Activated CD8-positive, alpha-beta memory T cell treated with anti-CD3 and anti-CD28 coated beads, Interleukin-2, amount 50 U/mL, for 48 hours (primary cell): ENCODE measurements around the gene SLC25A4.
"Not testable (repeated sequence)": the region's sequence is repeated elsewhere in the genome, so short reads cannot be mapped to it uniquely, and the experiment has no call there.

ENCODE experiments used
- DNase-seq: peaks from one replicate; pipeline ENCODE4 v3.0.0-alpha.2; 2020

SLC25A4 gene

GRCh38 chr4:185142912-185143600 is at the start of gene SLC25A4:
TSS of gene SLC25A4 (plus strand) at chr4:185143266. CDS start at chr4:185143373, 107 bp downstream.
- peak; percentile 96 for DNase-seq

GRCh38 chr4:185093603-185094002 is 49.5 kb upstream of the SLC25A4 start:
- DNase-seq = no peak

- DNase-seq = no peak
Observed at GRCh38 chr4:185096032-185096653, 46.9 kb upstream of the SLC25A4 start.

GRCh38 chr4:185098474-185098873 is 44.6 kb upstream of the SLC25A4 start:
- no peak for DNase-seq

GRCh38 chr4:185099024-185099682 is 43.9 kb upstream of the SLC25A4 start:
- DNase-seq = no peak

- no peak for DNase-seq
Observed at GRCh38 chr4:185099940-185100339, 43.1 kb upstream of the SLC25A4 start.

- no peak for DNase-seq
Observed at GRCh38 chr4:185100423-185100822, 42.6 kb upstream of the SLC25A4 start.

GRCh38 chr4:185101354-185101890 is 41.6 kb upstream of the SLC25A4 start:
- no peak for DNase-seq

- DNase-seq = no peak
Observed at GRCh38 chr4:185104733-185105132, 38.3 kb upstream of the SLC25A4 start.

GRCh38 chr4:185106353-185106752 is 36.7 kb upstream of the SLC25A4 start:
- DNase-seq = no peak

- not testable (repeated sequence) for DNase-seq
Observed at GRCh38 chr4:185107574-185107973, 35.5 kb upstream of the SLC25A4 start.

- no peak for DNase-seq
Observed at GRCh38 chr4:185108185-185108584, 34.9 kb upstream of the SLC25A4 start.

- no peak for DNase-seq
Observed at GRCh38 chr4:185108669-185109068, 34.4 kb upstream of the SLC25A4 start.

- DNase-seq = no peak
Observed at GRCh38 chr4:185109736-185110135, 33.3 kb upstream of the SLC25A4 start.

- DNase-seq = no peak
Observed at GRCh38 chr4:185110375-185110823, 32.7 kb upstream of the SLC25A4 start.

GRCh38 chr4:185112104-185112503 is 31.0 kb upstream of the SLC25A4 start:
- DNase-seq = no peak

- DNase-seq = no peak
Observed at GRCh38 chr4:185113340-185113739, 29.7 kb upstream of the SLC25A4 start.

GRCh38 chr4:185115827-185116232 is 27.2 kb upstream of the SLC25A4 start:
- DNase-seq = no peak

- no peak for DNase-seq
Observed at GRCh38 chr4:185117300-185117934, 25.6 kb upstream of the SLC25A4 start.

GRCh38 chr4:185118876-185119275 is 24.2 kb upstream of the SLC25A4 start:
- DNase-seq = no peak

GRCh38 chr4:185119467-185119866 is 23.6 kb upstream of the SLC25A4 start:
- DNase-seq = not testable (repeated sequence)

GRCh38 chr4:185119927-185120630 is 23.0 kb upstream of the SLC25A4 start:
- no peak for DNase-seq

GRCh38 chr4:185120631-185120946 is 22.5 kb upstream of the SLC25A4 start:
- no peak for DNase-seq
